ENCODE results near the gene PORCN.

The PORCN gene

GRCh38 chrX:48508400-48509244, at the start of gene PORCN:
Gene PORCN (plus strand): TSS chrX:48508992. CDS start chrX:48509821, 829 bp downstream.
- DNase-seq (ENCODE audit: low read depth): peak; percentile 55

GRCh38 chrX:48459483-48459882, 49.3 kb upstream of the PORCN start:
- DNase-seq (ENCODE audit: low read depth): no peak

GRCh38 chrX:48460031-48460430, 48.8 kb upstream of the PORCN start:
- DNase-seq (ENCODE audit: low read depth): no peak

- DNase-seq (ENCODE audit: low read depth): no peak
Measured at GRCh38 chrX:48460606-48461005, 48.2 kb upstream of the PORCN start.

- no peak for DNase-seq (ENCODE audit: low read depth)
Measured at GRCh38 chrX:48461830-48462229, 47.0 kb upstream of the PORCN start.

- peak; percentile 88 for DNase-seq (ENCODE audit: low read depth)
Measured at GRCh38 chrX:48465336-48465933, 43.4 kb upstream of the PORCN start.

GRCh38 chrX:48466696-48467095, 42.1 kb upstream of the PORCN start:
- DNase-seq (ENCODE audit: low read depth): no peak

- no peak for DNase-seq (ENCODE audit: low read depth)
Measured at GRCh38 chrX:48467281-48467761, 41.5 kb upstream of the PORCN start.

GRCh38 chrX:48468247-48468671, 40.5 kb upstream of the PORCN start:
- DNase-seq (ENCODE audit: low read depth): no peak

- DNase-seq (ENCODE audit: low read depth): no peak
Measured at GRCh38 chrX:48468693-48469691, 39.8 kb upstream of the PORCN start.

GRCh38 chrX:48470110-48470832, 38.5 kb upstream of the PORCN start, which contains the start of gene SLC38A5:
Gene SLC38A5 (minus strand): TSS chrX:48470260. CDS start chrX:48467924, 2,336 bp downstream.
- no peak for DNase-seq (ENCODE audit: low read depth)

GRCh38 chrX:48470833-48471118, 38.0 kb upstream of the PORCN start:
- no peak for DNase-seq (ENCODE audit: low read depth)

- no peak for DNase-seq (ENCODE audit: low read depth)
Measured at GRCh38 chrX:48471504-48471903, 37.3 kb upstream of the PORCN start.

- DNase-seq (ENCODE audit: low read depth): no peak
Measured at GRCh38 chrX:48472225-48472624, 36.6 kb upstream of the PORCN start.

GRCh38 chrX:48472851-48473703, 35.7 kb upstream of the PORCN start:
- no peak for DNase-seq (ENCODE audit: low read depth)

- no peak for DNase-seq (ENCODE audit: low read depth)
Measured at GRCh38 chrX:48473704-48473990, 35.1 kb upstream of the PORCN start.

- DNase-seq (ENCODE audit: low read depth): no peak
Measured at GRCh38 chrX:48474127-48474526, 34.7 kb upstream of the PORCN start.

- DNase-seq (ENCODE audit: low read depth): no peak
Measured at GRCh38 chrX:48474581-48474980, 34.2 kb upstream of the PORCN start.

GRCh38 chrX:48475296-48475695, 33.5 kb upstream of the PORCN start:
- no peak for DNase-seq (ENCODE audit: low read depth)

- peak; percentile 93 for DNase-seq (ENCODE audit: low read depth)
Measured at GRCh38 chrX:48475774-48476577, 32.8 kb upstream of the PORCN start, which contains the start of gene FTSJ1. Gene FTSJ1 (plus strand): TSS chrX:48476199. CDS start chrX:48478048, 1,849 bp downstream.

Data from fibroblast of gingiva (primary cell).